Tibial artery (tissue), 4 donors: ENCODE measurements around the gene GTF2A1L.

Experiments
- DNase-seq, 2 donors: peaks; one replicate each; pipeline ENCODE4 v3.0.0-alpha.2; 2019
- H3K27ac ChIP-seq, 2 donors: fragments of 200-600 bp; sonication (generic) in 1 of 2; 1 replicate in 1 of 2; 2 replicates in 1 of 2; pipeline ENCODE4 v1.5.1; 2018 to 2019; ENCODE audit warnings: mild to moderate bottlenecking in 1 of 2
- H3K27me3 ChIP-seq, 2 donors: fragments of 200-600 bp; sonication (generic) in 1 of 2; one replicate each; pipeline versions ENCODE4 v1.5.1 to v1.6.0; 2016 to 2019
- H3K36me3 ChIP-seq, 3 donors: fragments of 200-600 bp; sonication (generic) in 2 of 3; one replicate each; pipeline ENCODE4 v1.5.1; 2016 to 2019; ENCODE audit warnings: mild to moderate bottlenecking in 2 of 3
- H3K4me1 ChIP-seq, 4 donors: fragments of 200-600 bp; sonication (generic) in 2 of 4; 1 replicate in 3 of 4; 2 replicates in 1 of 4; pipeline ENCODE4 v1.5.1; 2016 to 2019
- H3K4me3 ChIP-seq, 2 donors: fragments of 200-600 bp; sonication (generic) in 1 of 2; 1 replicate in 1 of 2; 2 replicates in 1 of 2; pipeline ENCODE4 v1.5.1; 2018 to 2019; ENCODE audit warnings: mild to moderate bottlenecking in 2 of 2
- H3K9me3 ChIP-seq, 3 donors: fragments of 200-600 bp; sonication (generic) in 1 of 3; one replicate each; pipeline ENCODE4 v1.5.1; 2016 to 2019
- CTCF ChIP-seq, 2 experiments: fragments of 200-600 bp in 1 of 2; fragments of 450-650 bp in 1 of 2; IDR thresholded peaks; one replicate each; pipeline ENCODE4 v1.5.1; 2017 to 2019; ENCODE audit warnings: antibody characterized with exemption in 2 of 2, mild to moderate bottlenecking in 1 of 2, moderate library complexity in 1 of 2
- intact Hi-C: fragments of 100-400 bp; cut with DNase I; formaldehyde crosslinking; loops from one replicate; pipeline ENCODE4 v1.15.0; 2023; ENCODE audit warnings: low total_unique reads

Gene GTF2A1L

GRCh38 chr2:48727560-48727959 is 109.9 kb downstream of the GTF2A1L start:
- Histone ChIP-seq H3K9me3 (no peaks in the 10 kb centered on the region), H3K4me3 (no peak overlapping the region), H3K27ac (no peak overlapping the region), H3K4me1 (no peaks in the 10 kb centered on the region), H3K27me3 (no peaks in the 10 kb centered on the region), H3K36me3 (no peaks in the 10 kb centered on the region)
- no peak for TF ChIP-seq CTCF (IDR thresholded peaks at IDR 0.05)
- DNase-seq = no peak
- intact Hi-C loops = no loop called here

GRCh38 chr2:48728295-48728694 is 110.6 kb downstream of the GTF2A1L start:
- Histone ChIP-seq H3K4me3 (no peak overlapping the region), H3K36me3 (no peaks in the 10 kb centered on the region), H3K4me1 (no peaks in the 10 kb centered on the region), H3K27me3 (no peaks in the 10 kb centered on the region), H3K27ac (no peak overlapping the region), H3K9me3 (no peaks in the 10 kb centered on the region)
- no peak for TF ChIP-seq CTCF (IDR thresholded peaks at IDR 0.05)
- intact Hi-C loops = no loop called here
- no peak for DNase-seq

- no peak for TF ChIP-seq CTCF (IDR thresholded peaks at IDR 0.05)
- no peak overlapping the region for H3K4me3 ChIP-seq
- no peaks in the 10 kb centered on the region for H3K27me3 ChIP-seq
- no peaks in the 10 kb centered on the region for H3K36me3 ChIP-seq
- H3K9me3 ChIP-seq = no peaks in the 10 kb centered on the region
- no peaks in the 10 kb centered on the region for H3K4me1 ChIP-seq
- no peak overlapping the region for H3K27ac ChIP-seq
- DNase-seq = no peak
- intact Hi-C loops = no loop called here
These were observed 111.2 kb downstream of the GTF2A1L start for GRCh38 chr2:48728840-48729239.
